Spinal cord (tissue), 10 donors: ENCODE results near the gene GDF10. TPM values are rescaled to one million over a fixed set of nuclear protein-coding genes. Genes with fewer than 3 reads are reported as not detected.

Source experiments
- DNase-seq, 6 donors: peaks; one replicate each; pipeline versions ENCODE4 v3.0.0 to v3.0.0-alpha.2; 2013 to 2015; ENCODE audit warnings: low spot score in 6 of 6, low read depth in 4 of 6
- H3K27ac ChIP-seq: one replicate; pipeline ENCODE4 v1.5.1; 2013; ENCODE audit warnings: low read depth, low read length, control low read depth
- H3K27me3 ChIP-seq: one replicate; pipeline ENCODE4 v1.6.1; 2013; ENCODE audit warnings: low read length; ENCODE audit not compliant: control insufficient read depth, insufficient read depth
- H3K36me3 ChIP-seq: one replicate; pipeline ENCODE4 v1.6.1; 2013; ENCODE audit warnings: low read length; ENCODE audit not compliant: control insufficient read depth, insufficient read depth
- H3K4me1 ChIP-seq: one replicate; pipeline ENCODE4 v1.6.1; 2013; ENCODE audit warnings: low read length; ENCODE audit not compliant: control insufficient read depth, insufficient read depth
- H3K4me3 ChIP-seq: one replicate; pipeline ENCODE4 v1.5.1; 2013; ENCODE audit warnings: low read depth, low read length, control low read depth
- H3K9me3 ChIP-seq: one replicate; pipeline ENCODE4 v1.6.1; 2013; ENCODE audit warnings: low read length; ENCODE audit not compliant: control insufficient read depth, insufficient read depth
- WGBS: methylation state at CpG from one replicate; pipeline ENCODE4 v1.1.5; 2013; ENCODE audit warnings: missing lambda C conversion rate; ENCODE audit not compliant: insufficient coverage; 5-methylcytosine and 5-hydroxymethylcytosine counted together
- polyA plus RNA-seq, 2 donors: library from polyadenylated mRNA; unstranded; fragments of 120-200 nt; gene quantifications; one replicate each; pipeline ENCODE4 v1.2.1, GENCODE V29; 2013; ENCODE audit not compliant: insufficient read length in 2 of 2
- total RNA-seq, 2 donors: library from RNA; depleted of rRNA in 1 of 2; stranded (reverse); fragments of 120-200 nt in 1 of 2; fragments of >200 nt in 1 of 2; gene quantifications; one replicate each; pipeline versions ENCODE4 v1.2.3 to v1.2.4, GENCODE V29; 2013 to 2014
- donor health status: healthy.

GDF10 gene
- total and polyA plus RNA-seq, 4 donors = 6.4 to 11.2 (median 7.0) TPM

- WGBS = 88% methylated on average over 2 of the region's 4 CpGs
- peaks cover 17% of the 10 kb centered on the region for H3K4me1 ChIP-seq
- no peak overlapping the region for H3K4me3 ChIP-seq
- H3K9me3 ChIP-seq = no peaks in the 10 kb centered on the region
- no peaks in the 10 kb centered on the region for H3K27me3 ChIP-seq
- no peaks in the 10 kb centered on the region for H3K36me3 ChIP-seq
- DNase-seq = no peak
- no peak overlapping the region for H3K27ac ChIP-seq
Measured at GRCh38 chr10:47257396-47258120, 42.4 kb upstream of the GDF10 start.

GRCh38 chr10:47258921-47259320 is 41.1 kb upstream of the GDF10 start:
- Histone ChIP-seq H3K36me3 (no peaks in the 10 kb centered on the region), H3K27ac (no peak overlapping the region), H3K4me3 (no peak overlapping the region), H3K27me3 (no peaks in the 10 kb centered on the region), H3K4me1 (peaks cover 12% of the 10 kb centered on the region), H3K9me3 (no peaks in the 10 kb centered on the region)
- 85% methylated on average over 1 of the region's 3 CpGs for WGBS
- DNase-seq = no peak

GRCh38 chr10:47259466-47259865 is 40.5 kb upstream of the GDF10 start:
- Histone ChIP-seq H3K27me3 (no peaks in the 10 kb centered on the region), H3K27ac (no peak overlapping the region), H3K4me3 (no peak overlapping the region), H3K4me1 (peaks cover 8% of the 10 kb centered on the region), H3K36me3 (no peaks in the 10 kb centered on the region), H3K9me3 (no peaks in the 10 kb centered on the region)
- no peak for DNase-seq
- 90% methylated on average over 4 of the region's 5 CpGs for WGBS

- WGBS = 69% methylated on average over 6 of the region's 9 CpGs
- no peaks in the 10 kb centered on the region for H3K36me3 ChIP-seq
- H3K27me3 ChIP-seq = no peaks in the 10 kb centered on the region
- peak in 1 of 6 donors; percentile 38 for DNase-seq
- H3K9me3 ChIP-seq = no peaks in the 10 kb centered on the region
- no peaks in the 10 kb centered on the region for H3K4me1 ChIP-seq
- H3K27ac ChIP-seq = no peak overlapping the region
- H3K4me3 ChIP-seq = no peak overlapping the region
Measured at GRCh38 chr10:47260505-47261111, 39.4 kb upstream of the GDF10 start.

- 100% methylated on average over 1 of the region's 1 CpG for WGBS
- Histone ChIP-seq H3K27ac (no peak overlapping the region), H3K36me3 (no peaks in the 10 kb centered on the region), H3K9me3 (no peaks in the 10 kb centered on the region), H3K27me3 (no peaks in the 10 kb centered on the region), H3K4me3 (no peak overlapping the region), H3K4me1 (no peaks in the 10 kb centered on the region)
- no peak for DNase-seq
Measured at GRCh38 chr10:47261121-47261520, 38.9 kb upstream of the GDF10 start.

GRCh38 chr10:47261556-47261955 is 38.4 kb upstream of the GDF10 start:
- WGBS = 80% methylated on average over 1 of the region's 5 CpGs
- DNase-seq = no peak

GRCh38 chr10:47262606-47263533 is 37.1 kb upstream of the GDF10 start:
- H3K4me1 ChIP-seq = no peaks in the 10 kb centered on the region
- H3K4me3 ChIP-seq = no peak overlapping the region
- H3K9me3 ChIP-seq = no peaks in the 10 kb centered on the region
- 70% methylated on average over 3 of the region's 5 CpGs for WGBS
- no peak overlapping the region for H3K27ac ChIP-seq
- DNase-seq = peak in 1 of 6 donors; percentile 18
- H3K36me3 ChIP-seq = no peaks in the 10 kb centered on the region
- H3K27me3 ChIP-seq = no peaks in the 10 kb centered on the region

More at GRCh38 chr10:47261556-47261955, 38.4 kb upstream of the GDF10 start:
- Histone ChIP-seq H3K4me3 (no peak overlapping the region), H3K27ac (no peak overlapping the region), H3K36me3 (no peaks in the 10 kb centered on the region), H3K4me1 (no peaks in the 10 kb centered on the region), H3K27me3 (no peaks in the 10 kb centered on the region), H3K9me3 (no peaks in the 10 kb centered on the region)

GRCh38 chr10:47264797-47265281 is 35.2 kb upstream of the GDF10 start:
- no peaks in the 10 kb centered on the region for H3K27me3 ChIP-seq
- WGBS = 73% methylated on average over 6 of the region's 7 CpGs
- no peak for DNase-seq
- no peak overlapping the region for H3K4me3 ChIP-seq
- no peaks in the 10 kb centered on the region for H3K9me3 ChIP-seq
- no peaks in the 10 kb centered on the region for H3K36me3 ChIP-seq
- H3K4me1 ChIP-seq = no peaks in the 10 kb centered on the region
- H3K27ac ChIP-seq = no peak overlapping the region

GRCh38 chr10:47266602-47267001 is 33.4 kb upstream of the GDF10 start:
- DNase-seq = no peak
- no peak overlapping the region for H3K27ac ChIP-seq
- H3K9me3 ChIP-seq = no peaks in the 10 kb centered on the region
- H3K4me1 ChIP-seq = no peaks in the 10 kb centered on the region
- WGBS = 89% methylated on average over 5 of the region's 5 CpGs
- H3K4me3 ChIP-seq = no peak overlapping the region
- H3K27me3 ChIP-seq = no peaks in the 10 kb centered on the region
- H3K36me3 ChIP-seq = no peaks in the 10 kb centered on the region
